ENCODE measurements around the gene TANC1. TPM values are rescaled to one million over a fixed set of nuclear protein-coding genes. Genes with fewer than 3 reads are reported as not detected.

The TANC1 gene
- total RNA-seq, 1 donor, result 34.7 TPM

DNA sequence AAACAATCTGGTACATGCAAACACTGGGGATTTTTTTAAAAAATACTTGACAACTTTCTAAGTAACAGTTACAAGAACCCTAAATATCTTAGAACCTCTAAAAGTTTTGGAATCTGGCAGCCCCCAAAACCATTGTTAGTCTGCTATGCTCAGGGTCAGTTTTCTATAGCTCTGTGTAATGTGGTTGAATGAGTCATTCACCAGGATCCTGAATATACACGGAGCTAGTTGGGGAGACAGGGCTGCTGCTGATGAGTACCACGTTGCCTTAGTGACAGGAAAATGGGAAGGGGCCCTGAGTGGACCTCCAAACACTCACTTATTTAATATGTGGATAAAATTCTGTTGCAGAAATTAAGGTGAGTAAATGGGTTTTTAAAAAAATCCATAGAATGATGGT lies 36.9 kb upstream of the TANC1 start:
- Histone ChIP-seq H3K4me1 (ENCODE audit: insufficient read depth, low read length) (peaks cover 19% of the 10 kb centered on the region), H2AFZ (ENCODE audit: low read length) (peak overlapping the region; percentile 18), H3K79me2 (ENCODE audit: insufficient read depth, low read length) (no peaks in the 10 kb centered on the region), H3K9me3 (ENCODE audit: low read depth, low read length) (no peaks in the 10 kb centered on the region), H3K4me2 (ENCODE audit: insufficient read depth, low read length) (peak overlapping the region; percentile 75), H3K36me3 (ENCODE audit: insufficient read depth, low read length) (no peaks in the 10 kb centered on the region), H3K27me3 (ENCODE audit: insufficient read depth, low read length) (no peaks in the 10 kb centered on the region), H3K27ac (ENCODE audit: low read depth, low read length) (peak overlapping the region; percentile 89), H3K4me3 (ENCODE audit: insufficient read depth, low read length) (peak overlapping the region; percentile 44), H4K20me1 (ENCODE audit: insufficient read depth, low read length) (no peaks in the 10 kb centered on the region)
- no peak for DNase-seq (ENCODE audit: insufficient read length, low spot score, missing footprints)
- TF ChIP-seq CTCF (IDR thresholded peaks at IDR 0.05; ENCODE audit: extremely low read depth, low read depth, low read length), result no peak

- H3K27ac ChIP-seq (ENCODE audit: low read depth, low read length), result peak overlapping the region; percentile 89
- H4K20me1 ChIP-seq (ENCODE audit: insufficient read depth, low read length), result no peaks in the 10 kb centered on the region
- H3K79me2 ChIP-seq (ENCODE audit: insufficient read depth, low read length), result no peaks in the 10 kb centered on the region
- H3K4me2 ChIP-seq (ENCODE audit: insufficient read depth, low read length), result peak overlapping the region; percentile 75
- no peaks in the 10 kb centered on the region for H3K36me3 ChIP-seq (ENCODE audit: insufficient read depth, low read length)
- peaks cover 22% of the 10 kb centered on the region for H3K4me1 ChIP-seq (ENCODE audit: insufficient read depth, low read length)
- no peaks in the 10 kb centered on the region for H3K27me3 ChIP-seq (ENCODE audit: insufficient read depth, low read length)
- H2AFZ ChIP-seq (ENCODE audit: low read length), result peak overlapping the region; percentile 18
- TF ChIP-seq CTCF (IDR thresholded peaks at IDR 0.05; ENCODE audit: extremely low read depth, low read depth, low read length), result no peak
- peak overlapping the region; percentile 44 for H3K4me3 ChIP-seq (ENCODE audit: insufficient read depth, low read length)
- peak; percentile 5 for DNase-seq (ENCODE audit: insufficient read length, low spot score, missing footprints)
- H3K9me3 ChIP-seq (ENCODE audit: low read depth, low read length), result no peaks in the 10 kb centered on the region
Observed at GRCh38 chr2:158932131-158932645, 36.3 kb upstream of the TANC1 start.

DNA sequence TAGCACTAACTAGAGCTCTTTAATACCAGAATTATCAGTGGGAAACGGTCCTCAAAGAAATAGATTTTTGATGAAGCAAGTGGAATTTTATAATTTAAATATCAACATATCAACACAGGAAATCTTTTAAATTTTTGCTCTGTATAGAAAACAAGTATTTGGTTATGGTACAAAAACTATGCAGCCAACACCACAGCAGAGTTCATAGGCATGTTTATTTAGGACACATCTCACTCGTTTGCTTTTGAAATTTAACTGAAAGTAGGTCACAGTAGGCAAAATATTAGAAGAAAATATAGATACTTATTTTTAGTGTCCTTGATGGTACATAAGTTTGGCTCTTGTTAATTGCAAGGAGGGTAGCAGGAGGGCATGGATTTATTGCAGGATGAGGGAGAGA lies 34.3 kb upstream of the TANC1 start:
- no peak overlapping the region for H3K4me2 ChIP-seq (ENCODE audit: insufficient read depth, low read length)
- peaks cover 24% of the 10 kb centered on the region for H3K4me1 ChIP-seq (ENCODE audit: insufficient read depth, low read length)
- TF ChIP-seq CTCF (IDR thresholded peaks at IDR 0.05; ENCODE audit: extremely low read depth, low read depth, low read length), result no peak

GRCh38 chr2:158935617-158936016 lies 32.8 kb upstream of the TANC1 start:
- no peak overlapping the region for H3K4me2 ChIP-seq (ENCODE audit: insufficient read depth, low read length)
- H3K4me1 ChIP-seq (ENCODE audit: insufficient read depth, low read length), result peaks cover 24% of the 10 kb centered on the region
- no peak for TF ChIP-seq CTCF (IDR thresholded peaks at IDR 0.05; ENCODE audit: extremely low read depth, low read depth, low read length)
- H4K20me1 ChIP-seq (ENCODE audit: insufficient read depth, low read length), result no peaks in the 10 kb centered on the region
- H3K27me3 ChIP-seq (ENCODE audit: insufficient read depth, low read length), result no peaks in the 10 kb centered on the region
- H3K4me3 ChIP-seq (ENCODE audit: insufficient read depth, low read length), result no peak overlapping the region
- H3K36me3 ChIP-seq (ENCODE audit: insufficient read depth, low read length), result no peaks in the 10 kb centered on the region
- H3K27ac ChIP-seq (ENCODE audit: low read depth, low read length), result no peak overlapping the region
- no peaks in the 10 kb centered on the region for H3K9me3 ChIP-seq (ENCODE audit: low read depth, low read length)
- no peaks in the 10 kb centered on the region for H3K79me2 ChIP-seq (ENCODE audit: insufficient read depth, low read length)
- no peak overlapping the region for H2AFZ ChIP-seq (ENCODE audit: low read length)
- no peak for DNase-seq (ENCODE audit: insufficient read length, low spot score, missing footprints)

More for the DNA sequence above, 34.3 kb upstream of the TANC1 start:
- Histone ChIP-seq H4K20me1 (ENCODE audit: insufficient read depth, low read length) (no peaks in the 10 kb centered on the region), H3K4me3 (ENCODE audit: insufficient read depth, low read length) (no peak overlapping the region), H3K36me3 (ENCODE audit: insufficient read depth, low read length) (no peaks in the 10 kb centered on the region), H3K9me3 (ENCODE audit: low read depth, low read length) (no peaks in the 10 kb centered on the region), H3K27me3 (ENCODE audit: insufficient read depth, low read length) (no peaks in the 10 kb centered on the region), H3K27ac (ENCODE audit: low read depth, low read length) (no peak overlapping the region), H3K79me2 (ENCODE audit: insufficient read depth, low read length) (no peaks in the 10 kb centered on the region), H2AFZ (ENCODE audit: low read length) (no peak overlapping the region)
- no peak for DNase-seq (ENCODE audit: insufficient read length, low spot score, missing footprints)

All from osteoblast (primary cell).